CD4-positive, alpha-beta T cell treated with Interleukin-6 at 100 ng/mL for 8 hours (primary cell): Measurements from ENCODE around the gene REC114.
"Not testable (repeated sequence)": the region's sequence is repeated elsewhere in the genome, so short reads cannot be mapped to it uniquely, and the experiment has no call there.

Experiments used
- DNase-seq: peaks from one replicate; pipeline ENCODE4 v3.0.0-alpha.2; 2020; ENCODE audit warnings: mixed read lengths, low spot score

The REC114 gene

GRCh38 chr15:73575636-73576247, 132.8 kb downstream of the REC114 start:
- no peak for DNase-seq

- DNase-seq, result not testable (repeated sequence)
Measured at GRCh38 chr15:73577593-73577992, 134.6 kb downstream of the REC114 start.

GRCh38 chr15:73578026-73578425, 135.1 kb downstream of the REC114 start:
- no peak for DNase-seq

GRCh38 chr15:73582851-73583379, 140.0 kb downstream of the REC114 start:
- no peak for DNase-seq

GRCh38 chr15:73583544-73583943, 140.6 kb downstream of the REC114 start:
- DNase-seq, result no peak

GRCh38 chr15:73584699-73585420, 141.9 kb downstream of the REC114 start:
- DNase-seq, result no peak

DNA sequence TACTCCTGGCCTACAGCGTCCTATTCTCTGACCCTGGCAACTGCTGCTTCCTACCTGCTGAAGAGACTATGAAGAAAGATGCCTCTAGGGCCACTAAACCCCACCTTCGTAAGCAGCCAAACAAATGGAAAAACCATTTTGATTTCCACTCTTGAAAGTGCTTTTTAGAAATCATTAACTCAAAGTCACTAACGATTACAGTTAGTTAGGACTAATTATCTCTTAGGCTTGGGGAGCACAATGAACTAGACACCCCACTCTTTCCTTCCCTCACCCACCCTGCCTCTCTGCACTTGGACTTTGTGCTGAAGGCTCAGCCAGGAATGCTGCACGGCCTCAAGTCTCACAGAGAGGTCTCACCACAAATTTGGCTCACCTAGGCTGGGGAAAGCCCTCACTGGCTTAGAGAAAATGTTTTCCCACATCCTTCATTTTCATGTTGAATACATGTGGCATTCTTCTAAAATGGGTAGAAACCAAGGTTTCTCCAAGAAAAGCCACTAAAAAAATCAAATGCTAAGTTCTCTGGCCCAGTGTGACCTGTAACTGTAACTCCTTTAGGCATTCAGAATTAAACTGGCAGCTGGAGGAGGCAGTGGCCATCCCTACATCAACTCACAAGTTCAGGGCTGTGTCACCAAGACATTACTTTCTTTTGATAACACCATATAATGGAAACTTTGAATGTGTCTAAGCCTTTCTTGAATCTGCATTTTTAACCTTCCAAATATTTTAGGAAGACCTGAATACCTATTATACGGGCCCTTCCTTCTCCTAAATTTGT, 143.1 kb downstream of the REC114 start:
- DNase-seq, result no peak

DNA sequence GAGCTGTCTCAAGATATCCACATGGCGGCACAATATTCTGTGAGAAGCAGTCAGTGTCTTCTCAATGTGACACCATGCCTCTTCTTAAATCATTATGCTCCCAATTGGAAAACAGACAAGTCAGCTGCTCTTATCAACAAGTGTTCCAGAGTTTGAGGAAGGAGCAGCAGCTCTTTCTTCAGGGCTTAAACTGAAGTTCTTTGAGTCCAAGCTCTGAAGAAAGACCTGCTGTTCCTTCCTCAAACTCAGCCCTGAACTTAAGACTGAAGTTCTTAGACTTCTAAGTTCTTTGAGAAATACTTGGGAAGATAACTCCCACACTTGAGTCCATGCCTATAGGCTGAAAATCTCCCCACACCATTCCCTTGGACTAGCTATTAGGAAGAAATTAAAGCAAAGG, 146.8 kb downstream of the REC114 start:
- no peak for DNase-seq

- no peak for DNase-seq
Measured at GRCh38 chr15:73590263-73590662, 147.3 kb downstream of the REC114 start.

- DNase-seq, result no peak
Measured at GRCh38 chr15:73593304-73594074, 150.5 kb downstream of the REC114 start.

DNA sequence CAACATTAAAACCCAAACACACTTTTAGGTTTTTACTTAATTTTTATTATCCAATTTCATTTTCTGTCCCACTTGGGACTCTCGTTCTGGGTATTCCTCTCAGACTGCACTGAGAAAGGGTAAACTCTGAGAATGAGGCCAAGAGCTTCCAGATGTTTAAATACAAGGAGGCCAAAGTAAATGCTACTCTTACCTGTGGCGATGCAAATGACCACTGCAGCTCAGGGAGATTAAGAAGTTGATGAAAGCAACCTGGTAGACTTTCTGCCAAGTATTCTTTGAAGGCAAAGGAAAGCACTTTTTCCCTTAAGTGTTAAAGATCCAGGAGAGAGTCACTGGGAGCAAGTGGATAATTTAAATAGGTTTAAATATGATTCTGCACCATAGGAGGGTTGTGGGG, 151.1 kb downstream of the REC114 start:
- DNase-seq, result no peak

- no peak for DNase-seq
Measured at GRCh38 chr15:73596174-73596573, 153.2 kb downstream of the REC114 start.

GRCh38 chr15:73597036-73597638, 154.2 kb downstream of the REC114 start:
- DNase-seq, result no peak

GRCh38 chr15:73598530-73599160, 155.7 kb downstream of the REC114 start:
- no peak for DNase-seq

- no peak for DNase-seq
Measured at GRCh38 chr15:73599934-73600333, 157.0 kb downstream of the REC114 start.

GRCh38 chr15:73600413-73601335, 157.7 kb downstream of the REC114 start:
- DNase-seq, result no peak

GRCh38 chr15:73601451-73602445, 158.8 kb downstream of the REC114 start:
- no peak for DNase-seq

- DNase-seq, result no peak
Measured at GRCh38 chr15:73602446-73602843, 159.5 kb downstream of the REC114 start.

DNA sequence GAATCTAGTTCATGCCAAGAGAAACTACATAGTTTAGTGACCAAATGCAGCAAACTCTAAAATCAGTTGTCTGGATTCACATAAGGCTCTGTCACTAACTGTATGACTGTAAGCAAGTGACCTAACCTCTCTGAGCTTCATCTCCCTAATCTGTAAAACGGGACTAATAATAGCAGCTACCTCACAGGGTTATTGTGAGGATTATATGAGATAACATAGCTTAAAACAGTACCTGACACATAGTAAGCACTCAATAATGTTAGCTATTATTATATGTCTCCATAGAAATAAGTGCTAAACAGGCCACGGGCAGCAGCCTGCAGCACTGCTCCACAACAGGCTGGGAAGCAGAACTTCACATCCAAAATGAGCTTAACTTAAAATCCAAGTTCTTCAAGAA, 160.0 kb downstream of the REC114 start:
- no peak for DNase-seq
